NCI-H446 (cell line): ENCODE results near the gene CRYGS.
"Not testable (repeated sequence)": the region's sequence is repeated elsewhere in the genome, so short reads cannot be mapped to it uniquely, and the experiment has no call there.

ENCODE experiments used
- DNase-seq, 2 experiments: peaks; one replicate each; lab custom pipeline; 2025; lab: John Stamatoyannopoulos, UW

The CRYGS gene

GRCh38 chr3:186519021-186519658, 25.0 kb downstream of the CRYGS start:
- DNase-seq, result no peak

DNA sequence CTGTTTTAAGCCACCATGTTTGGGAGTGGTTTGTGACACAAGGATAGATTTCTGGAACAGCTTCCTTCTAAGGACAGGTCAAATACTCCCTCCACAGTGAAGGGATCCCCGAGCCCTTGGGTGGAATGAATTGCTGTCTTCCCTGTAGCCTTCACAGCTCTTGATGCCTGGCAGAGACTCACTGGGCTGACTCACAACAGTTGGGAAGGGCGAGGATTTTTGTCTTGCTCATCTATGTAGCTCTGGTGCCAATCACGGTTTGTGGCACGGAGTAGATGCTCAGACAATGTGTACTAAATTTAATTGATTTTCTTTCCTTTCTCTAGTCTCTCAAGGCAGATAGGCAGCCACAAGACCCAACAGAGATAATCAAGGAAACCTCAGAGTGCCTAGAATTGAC, 27.0 kb downstream of the CRYGS start:
- DNase-seq, result peak in 1 of 2 experiments; percentile 38

- peak in 1 of 2 experiments; percentile 45 for DNase-seq
Measured at GRCh38 chr3:186516646-186517045, 27.5 kb downstream of the CRYGS start.

DNA sequence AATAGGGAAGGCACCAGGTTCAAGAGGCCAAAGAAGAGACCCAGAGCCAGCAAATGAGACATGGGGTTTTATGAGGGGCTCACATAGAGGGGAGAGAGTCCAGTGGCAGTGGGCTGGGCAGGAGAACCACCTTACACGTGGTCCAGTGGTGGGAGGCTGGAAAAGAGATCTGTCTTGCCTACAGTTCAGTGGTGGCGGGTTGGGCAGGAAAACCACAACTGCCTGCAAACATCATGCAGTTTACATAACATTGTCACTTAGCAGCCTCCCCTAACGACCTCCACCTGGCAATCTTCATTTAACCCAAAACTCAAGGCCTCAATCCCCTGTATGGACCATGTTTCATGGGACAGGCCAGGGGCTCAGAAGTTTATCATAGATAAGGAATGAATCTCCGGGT, 29.1 kb downstream of the CRYGS start:
- DNase-seq, result no peak

DNA sequence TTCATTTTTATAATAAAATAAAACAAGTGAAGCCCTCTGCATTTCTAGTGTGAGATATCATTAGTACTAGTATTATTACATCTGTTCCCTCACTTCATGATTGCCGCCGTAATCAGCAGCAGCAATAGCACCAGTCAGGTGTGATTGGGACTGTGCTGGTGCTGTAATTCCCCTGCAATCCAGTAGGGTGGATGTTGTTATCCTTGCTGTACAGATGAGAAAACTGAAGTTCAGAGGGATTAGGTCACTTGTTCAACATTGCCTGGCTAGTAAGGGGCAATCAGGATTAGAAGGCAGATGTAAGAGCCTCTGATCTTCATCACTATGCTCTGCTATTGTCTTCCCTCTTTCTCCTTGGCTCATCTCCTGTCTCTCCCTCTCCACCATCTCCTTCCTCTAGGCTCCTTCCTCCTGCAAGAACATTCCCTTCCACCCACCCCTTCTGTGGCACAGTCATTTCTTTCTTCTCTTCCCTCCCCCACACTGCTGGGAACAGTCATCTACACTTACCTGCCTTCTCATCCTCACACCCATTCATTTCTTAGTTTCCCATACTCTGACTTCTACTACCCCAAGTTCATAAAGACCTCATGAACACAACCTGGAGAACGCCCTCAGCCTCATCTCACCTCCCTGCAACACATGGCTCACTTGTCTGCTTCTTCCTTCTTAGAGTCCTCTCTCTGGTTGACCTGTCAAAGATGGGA, 29.7 kb downstream of the CRYGS start:
- DNase-seq, result no peak

DNA sequence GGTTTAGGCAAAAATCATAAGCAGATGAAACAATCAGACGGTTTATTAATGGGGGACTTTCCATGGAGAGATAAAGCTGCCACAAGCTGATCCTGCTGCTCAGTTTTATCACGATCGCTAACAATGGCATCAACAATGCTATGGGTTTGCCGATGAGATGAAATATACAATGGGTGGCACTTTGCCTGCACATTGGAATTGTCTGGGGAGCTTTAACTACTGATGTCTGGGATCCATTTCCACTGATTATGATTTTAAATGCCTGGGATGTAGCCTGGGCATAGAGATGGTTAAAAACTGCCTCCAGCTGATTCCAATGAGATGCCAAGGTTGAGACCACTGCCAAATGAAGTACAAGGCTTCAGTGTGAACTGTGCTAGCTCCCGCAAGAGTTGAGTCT, 30.8 kb downstream of the CRYGS start:
- no peak for DNase-seq

GRCh38 chr3:186512570-186513302, 31.4 kb downstream of the CRYGS start:
- no peak for DNase-seq

GRCh38 chr3:186511702-186512101, 32.5 kb downstream of the CRYGS start:
- no peak for DNase-seq

DNA sequence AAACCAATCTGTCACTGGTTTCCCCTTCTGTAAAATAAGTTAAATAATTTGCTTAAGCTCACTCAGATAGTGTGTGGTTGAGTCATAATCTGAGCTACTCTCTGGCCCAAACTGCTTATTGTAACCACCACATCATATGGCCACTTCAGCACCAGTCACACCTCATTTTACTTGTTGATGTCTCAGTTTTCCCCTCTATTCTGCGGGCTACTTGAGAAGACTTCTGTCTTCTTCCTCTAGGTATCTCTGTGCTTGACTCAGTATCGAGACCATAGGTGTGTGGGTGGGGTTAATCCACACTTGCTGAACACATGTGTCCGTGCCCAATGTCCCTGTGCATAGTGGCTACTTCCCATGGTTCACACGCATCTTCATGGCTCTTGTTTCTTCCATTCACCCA, 32.9 kb downstream of the CRYGS start:
- no peak for DNase-seq

DNA sequence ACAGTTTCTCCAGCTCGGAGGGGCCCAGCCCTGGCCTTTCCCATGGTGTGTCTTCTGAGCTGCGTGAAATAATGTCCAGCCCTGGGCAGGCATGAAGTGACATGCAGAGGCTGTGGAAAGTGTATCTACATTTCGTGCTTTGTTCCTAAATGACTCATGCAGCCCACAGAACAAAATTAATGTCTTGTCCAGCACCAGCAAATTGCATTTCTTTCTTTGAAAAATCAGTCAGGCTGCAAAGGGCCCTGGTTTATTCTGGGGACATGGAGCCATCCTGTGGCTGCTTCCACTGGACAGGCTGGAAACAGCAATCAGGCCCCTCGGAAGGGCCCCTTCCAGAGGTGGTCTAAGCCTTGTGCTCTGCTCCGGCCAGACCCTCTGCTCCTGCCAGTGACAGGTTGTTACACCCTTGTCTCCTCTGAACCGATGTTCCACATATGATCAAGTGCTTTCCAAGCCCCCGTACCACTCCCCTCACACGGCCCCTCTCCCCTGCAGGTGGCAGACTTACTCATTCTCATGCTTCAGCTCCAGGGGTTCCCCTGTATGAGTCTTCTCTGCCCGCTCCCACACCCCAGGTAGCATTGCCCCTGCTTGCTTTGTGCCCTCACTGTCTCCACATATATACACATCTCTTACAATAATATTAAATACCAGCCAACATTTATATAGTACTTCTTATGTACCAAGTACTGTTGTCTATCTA, 33.7 kb downstream of the CRYGS start:
- no peak for DNase-seq

DNA sequence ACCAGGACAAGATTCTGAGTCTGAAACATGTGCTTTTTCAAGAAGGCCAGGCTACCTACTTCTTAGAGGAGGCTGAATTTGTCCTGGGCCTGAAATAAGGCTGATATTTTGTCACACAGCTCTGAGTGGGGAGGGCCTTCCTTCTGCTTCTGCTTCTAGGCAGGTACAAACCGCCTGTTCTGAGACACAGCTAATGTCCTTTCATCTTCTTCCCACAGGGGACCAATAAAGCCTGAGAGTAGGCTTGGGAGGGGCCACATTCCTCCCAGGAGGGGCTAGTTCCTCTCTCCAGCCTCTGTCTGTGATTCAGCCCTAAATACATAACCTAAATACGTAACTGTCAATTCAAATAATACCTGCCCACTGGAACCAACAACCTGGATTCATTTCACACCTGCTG, 34.8 kb downstream of the CRYGS start:
- DNase-seq, result no peak

GRCh38 chr3:186506857-186507256, 37.3 kb downstream of the CRYGS start:
- no peak for DNase-seq

DNA sequence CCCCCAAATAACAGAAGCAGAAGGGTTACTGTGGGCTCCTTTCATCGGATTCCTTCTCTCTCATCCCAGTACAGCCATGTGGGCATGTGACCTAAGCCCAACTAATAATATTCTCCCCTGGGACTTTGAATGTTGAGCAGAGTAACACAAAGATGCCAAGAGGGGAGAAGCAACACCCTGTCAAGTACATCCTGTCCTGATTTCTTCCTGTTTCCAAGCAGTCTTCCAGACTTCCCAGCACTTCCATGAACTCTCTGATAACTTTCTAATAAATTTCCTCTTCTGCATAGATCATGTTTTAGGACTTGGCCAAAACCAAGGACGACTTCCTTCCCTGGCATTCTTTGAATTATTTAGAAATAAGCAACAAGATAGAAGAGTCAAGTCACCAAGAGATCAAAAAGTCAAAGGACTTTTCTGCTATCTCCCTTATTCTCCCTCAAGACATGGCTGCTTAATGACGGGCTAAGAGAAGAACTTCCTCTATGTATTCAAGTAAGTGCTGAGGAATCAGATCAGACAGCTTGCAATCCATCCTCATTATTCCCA, 37.9 kb downstream of the CRYGS start:
- DNase-seq, result no peak

DNA sequence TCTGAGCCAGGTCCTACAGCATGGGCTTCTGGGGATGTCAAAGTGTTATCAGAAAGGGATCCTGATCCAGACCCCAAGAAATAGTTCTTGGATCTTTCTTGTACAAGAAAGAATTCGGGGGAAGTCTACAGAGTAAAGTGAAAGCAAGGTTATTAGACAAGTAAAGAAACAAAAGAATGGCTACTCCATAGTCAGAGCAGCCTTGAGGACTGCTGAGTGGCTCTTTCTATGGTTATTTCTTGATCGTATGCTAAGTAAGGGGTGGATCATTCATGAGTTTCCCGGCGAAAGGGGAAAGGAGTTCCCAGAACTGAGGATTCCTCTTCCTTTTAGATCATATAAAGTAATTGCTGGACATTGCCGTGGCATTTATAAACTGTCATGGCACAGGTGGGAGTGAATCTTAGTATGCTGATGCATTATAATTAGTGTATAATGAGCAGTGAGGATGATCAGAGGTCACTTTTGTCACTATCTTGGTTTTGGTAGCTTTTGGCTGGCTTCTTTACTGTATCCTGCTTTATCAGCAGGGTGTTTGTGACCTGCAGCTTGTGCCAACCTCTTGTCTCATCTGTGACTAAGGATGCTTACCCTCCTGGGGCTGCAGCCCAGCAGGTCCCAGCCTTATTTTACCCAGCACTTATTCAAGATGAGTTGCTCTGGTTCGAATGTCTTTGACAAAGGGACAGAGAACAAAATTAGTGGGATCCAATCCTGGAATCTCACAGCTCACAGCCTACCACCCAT, 41.0 kb downstream of the CRYGS start:
- no peak for DNase-seq

DNA sequence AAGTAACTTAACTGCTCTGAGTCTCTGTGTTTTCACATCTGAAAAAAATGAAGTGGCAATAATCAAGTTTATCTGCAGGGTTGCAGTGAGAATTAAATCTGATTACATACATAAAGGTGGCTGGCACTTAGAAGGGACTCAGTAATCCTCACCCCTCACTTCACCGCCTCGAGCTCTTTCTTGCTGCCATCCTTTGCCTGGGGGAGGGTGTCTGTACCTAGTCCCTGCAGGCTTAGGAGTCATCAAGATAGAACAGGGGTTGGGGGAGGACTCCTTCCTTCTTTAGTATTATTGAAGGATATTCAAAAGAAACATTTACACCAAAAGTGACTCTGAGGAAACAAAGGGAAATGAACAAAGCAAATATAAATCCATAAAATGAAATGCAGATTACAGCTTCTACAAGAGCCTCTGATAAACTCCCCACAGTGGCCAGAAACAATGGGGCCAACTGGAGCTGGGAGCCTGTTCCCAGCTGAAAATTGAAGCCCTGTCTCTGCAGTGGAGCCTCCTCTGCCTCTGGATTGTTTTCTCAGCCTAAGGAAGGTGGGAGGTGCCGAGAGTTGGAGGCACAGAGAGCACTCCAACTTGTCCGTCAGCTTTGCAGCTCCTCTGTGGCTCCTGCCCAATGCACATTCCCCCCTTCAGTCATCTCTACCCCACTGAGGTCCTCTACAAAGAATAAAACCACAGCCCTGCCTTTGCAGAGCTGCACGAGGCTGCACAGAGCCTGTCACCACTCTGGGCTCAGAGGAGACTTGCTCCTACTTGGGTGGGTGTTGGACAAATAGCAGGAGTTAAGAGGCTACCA, 41.8 kb downstream of the CRYGS start:
- no peak for DNase-seq

DNA sequence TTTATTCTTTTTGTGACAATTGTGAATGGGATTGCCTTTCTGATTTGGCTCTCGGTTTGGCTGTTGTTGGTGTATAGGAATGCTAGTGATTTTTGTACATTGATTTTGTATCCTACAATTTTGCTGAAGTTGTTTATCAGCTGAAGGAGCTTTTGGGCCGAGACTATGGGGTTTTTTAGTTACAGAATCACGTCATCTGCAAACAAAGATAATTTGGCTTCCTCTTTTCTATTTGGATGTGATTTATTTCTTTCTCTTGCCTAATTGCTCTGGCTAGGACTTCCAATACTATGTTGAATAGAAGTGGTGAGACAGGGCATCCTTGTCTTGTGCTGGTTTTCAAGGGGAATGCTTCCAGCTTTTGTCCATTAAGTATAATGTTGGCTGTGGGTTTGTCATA, 44.2 kb downstream of the CRYGS start:
- DNase-seq, result not testable (repeated sequence)

- not testable (repeated sequence) for DNase-seq
Measured at GRCh38 chr3:186498022-186498421, 46.2 kb downstream of the CRYGS start.

DNA sequence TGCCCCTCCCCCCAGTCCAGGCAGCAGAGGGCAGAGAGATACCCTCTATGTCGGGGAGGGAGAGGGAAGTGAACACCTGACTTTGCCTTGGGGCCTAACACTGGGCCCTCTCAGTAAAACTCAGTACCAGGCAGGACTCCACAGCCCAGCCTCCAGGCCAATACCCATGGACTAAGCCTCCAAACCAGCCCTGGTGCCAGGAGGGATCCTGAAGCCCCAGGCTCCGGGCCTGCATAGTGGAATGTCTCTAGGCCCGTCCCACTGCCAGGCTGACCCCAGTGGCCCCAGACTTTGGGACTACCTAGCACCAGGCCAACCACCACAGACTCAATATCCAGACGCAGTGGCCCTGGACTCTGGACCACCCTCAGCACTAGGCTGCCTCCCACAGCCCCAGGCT, 46.6 kb downstream of the CRYGS start:
- DNase-seq, result no peak

GRCh38 chr3:186496635-186497034, 47.5 kb downstream of the CRYGS start:
- no peak for DNase-seq

DNA sequence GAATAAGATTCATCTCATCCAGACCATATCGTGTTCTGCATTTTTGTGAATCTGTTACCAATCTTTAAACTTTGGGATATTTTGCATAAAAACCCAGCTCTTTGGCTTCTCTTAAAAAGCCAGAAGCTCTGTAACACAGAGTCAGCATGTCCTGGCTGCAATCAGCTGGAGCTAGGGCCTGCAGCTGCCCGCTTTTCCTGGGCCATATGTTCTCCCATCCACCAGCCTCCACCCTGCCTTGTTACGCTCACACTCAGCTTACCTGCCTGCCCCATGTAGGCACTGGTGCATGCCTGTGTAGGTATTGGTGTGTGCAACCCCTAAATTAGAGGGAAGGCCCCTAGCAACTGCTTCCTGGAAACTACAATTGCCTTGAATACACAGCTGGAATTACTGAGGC, 48.2 kb downstream of the CRYGS start:
- no peak for DNase-seq
